Upper lobe of left lung (tissue), 4 donors: ENCODE measurements around the gene STX8.

ENCODE experiments used
- POLR2A ChIP-seq, 4 donors: fragments of 450-650 bp; IDR thresholded peaks; one replicate each; pipeline ENCODE4 v1.5.1; 2016 to 2017; ENCODE audit warnings: antibody characterized with exemption in 4 of 4, mild to moderate bottlenecking in 2 of 4
- TF ChIP-seq, protein P1 (sequence below), 6 experiments: fragments of 450-650 bp in 4 of 6; fragments of 200-600 bp in 2 of 6; sonication (generic) in 2 of 6; IDR thresholded peaks; one replicate each; pipeline ENCODE4 v1.5.1; 2016 to 2019; ENCODE audit warnings: antibody characterized with exemption in 6 of 6

DNA sequence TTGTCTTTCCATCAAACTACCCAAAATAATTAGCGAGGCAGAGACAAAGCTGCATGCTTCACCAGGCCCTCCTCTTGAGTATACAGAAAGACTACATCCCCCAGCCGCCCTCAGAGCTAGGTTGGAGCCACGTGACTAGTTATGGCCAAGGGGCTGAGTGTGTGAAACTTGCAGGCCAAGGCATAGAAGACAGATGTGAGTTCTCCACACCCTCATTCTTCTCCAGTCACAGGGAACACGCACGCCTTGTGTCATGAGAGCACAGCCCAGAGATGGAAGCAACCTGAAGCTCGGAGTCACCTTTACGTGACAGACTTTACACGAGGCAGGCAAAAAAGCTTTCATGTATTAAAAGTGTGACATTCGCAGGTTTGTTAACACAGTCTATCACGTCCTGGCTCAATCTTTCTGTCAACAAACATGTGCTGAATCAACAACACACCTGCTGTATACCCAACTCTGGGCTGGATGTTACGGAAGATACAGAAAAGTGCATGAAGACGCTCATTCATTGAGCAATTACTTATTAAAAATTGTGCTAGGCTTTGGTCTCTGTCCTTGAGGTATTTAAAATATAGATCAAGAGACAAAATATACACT lies 38.3 kb downstream of the STX8 start:
- TF ChIP-seq, protein P1, sequence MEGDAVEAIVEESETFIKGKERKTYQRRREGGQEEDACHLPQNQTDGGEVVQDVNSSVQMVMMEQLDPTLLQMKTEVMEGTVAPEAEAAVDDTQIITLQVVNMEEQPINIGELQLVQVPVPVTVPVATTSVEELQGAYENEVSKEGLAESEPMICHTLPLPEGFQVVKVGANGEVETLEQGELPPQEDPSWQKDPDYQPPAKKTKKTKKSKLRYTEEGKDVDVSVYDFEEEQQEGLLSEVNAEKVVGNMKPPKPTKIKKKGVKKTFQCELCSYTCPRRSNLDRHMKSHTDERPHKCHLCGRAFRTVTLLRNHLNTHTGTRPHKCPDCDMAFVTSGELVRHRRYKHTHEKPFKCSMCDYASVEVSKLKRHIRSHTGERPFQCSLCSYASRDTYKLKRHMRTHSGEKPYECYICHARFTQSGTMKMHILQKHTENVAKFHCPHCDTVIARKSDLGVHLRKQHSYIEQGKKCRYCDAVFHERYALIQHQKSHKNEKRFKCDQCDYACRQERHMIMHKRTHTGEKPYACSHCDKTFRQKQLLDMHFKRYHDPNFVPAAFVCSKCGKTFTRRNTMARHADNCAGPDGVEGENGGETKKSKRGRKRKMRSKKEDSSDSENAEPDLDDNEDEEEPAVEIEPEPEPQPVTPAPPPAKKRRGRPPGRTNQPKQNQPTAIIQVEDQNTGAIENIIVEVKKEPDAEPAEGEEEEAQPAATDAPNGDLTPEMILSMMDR (IDR thresholded peaks at IDR 0.05), result no peak
- TF ChIP-seq POLR2A (IDR thresholded peaks at IDR 0.05), result no peak
